ENCODE data around the gene TIMM17B.

GRCh38 chrX:48942895-48943294, 45.3 kb upstream of the TIMM17B start:
- TF ChIP-seq CTCF (IDR thresholded peaks at IDR 0.05): no peak
- TF ChIP-seq POLR2A (IDR thresholded peaks at IDR 0.05): no peak

Data from tibial nerve (tissue), 3 donors.